ENCODE results near the gene SPAAR. TPM values are rescaled to one million over a fixed set of nuclear protein-coding genes. Genes with fewer than 3 reads are reported as not detected.

SPAAR gene
- total RNA-seq, 1 donor from 2014 or later: 0.56 TPM

- TF ChIP-seq CTCF (IDR thresholded peaks at IDR 0.05): no peak
- H3K9me3 Mint-ChIP-seq (ENCODE audit: unreplicated experiment): peaks cover 8% of the 10 kb centered on the region
- peak overlapping the region; percentile 26 for H3K4me3 Mint-ChIP-seq (ENCODE audit: unreplicated experiment)
- H3K36me3 Mint-ChIP-seq (ENCODE audit: unreplicated experiment): no peaks in the 10 kb centered on the region
- H3K27me3 Mint-ChIP-seq (ENCODE audit: unreplicated experiment): no peaks in the 10 kb centered on the region
- peak overlapping the region; percentile 89 for H3K27ac Mint-ChIP-seq (ENCODE audit: unreplicated experiment)
- peaks cover 54% of the 10 kb centered on the region for H3K4me1 Mint-ChIP-seq (ENCODE audit: unreplicated experiment)
- no peak for DNase-seq (ENCODE audit: extremely low spot score, unreplicated experiment)
Measured at GRCh38 chr9:35935755-35936509, 26.6 kb downstream of the SPAAR start.

GRCh38 chr9:35937227-35937626 is 27.9 kb downstream of the SPAAR start:
- DNase-seq (ENCODE audit: extremely low spot score, unreplicated experiment): no peak
- TF ChIP-seq CTCF (IDR thresholded peaks at IDR 0.05): no peak
- Mint-ChIP-seq H3K4me3 (ENCODE audit: unreplicated experiment) (no peak overlapping the region), H3K9me3 (ENCODE audit: unreplicated experiment) (peaks cover 8% of the 10 kb centered on the region), H3K27me3 (ENCODE audit: unreplicated experiment) (no peaks in the 10 kb centered on the region), H3K27ac (ENCODE audit: unreplicated experiment) (peak overlapping the region; percentile 89), H3K36me3 (ENCODE audit: unreplicated experiment) (no peaks in the 10 kb centered on the region), H3K4me1 (ENCODE audit: unreplicated experiment) (peaks cover 54% of the 10 kb centered on the region)

GRCh38 chr9:35938474-35939356 is 29.4 kb downstream of the SPAAR start:
- DNase-seq (ENCODE audit: extremely low spot score, unreplicated experiment): no peak
- H3K4me1 Mint-ChIP-seq (ENCODE audit: unreplicated experiment): peaks cover 48% of the 10 kb centered on the region
- H3K9me3 Mint-ChIP-seq (ENCODE audit: unreplicated experiment): peaks cover 8% of the 10 kb centered on the region
- H3K4me3 Mint-ChIP-seq (ENCODE audit: unreplicated experiment): no peak overlapping the region
- TF ChIP-seq CTCF (IDR thresholded peaks at IDR 0.05): no peak
- H3K27me3 Mint-ChIP-seq (ENCODE audit: unreplicated experiment): no peaks in the 10 kb centered on the region
- H3K36me3 Mint-ChIP-seq (ENCODE audit: unreplicated experiment): no peaks in the 10 kb centered on the region
- H3K27ac Mint-ChIP-seq (ENCODE audit: unreplicated experiment): no peak overlapping the region

- peaks cover 8% of the 10 kb centered on the region for H3K9me3 Mint-ChIP-seq (ENCODE audit: unreplicated experiment)
- no peak overlapping the region for H3K27ac Mint-ChIP-seq (ENCODE audit: unreplicated experiment)
- peaks cover 46% of the 10 kb centered on the region for H3K4me1 Mint-ChIP-seq (ENCODE audit: unreplicated experiment)
- H3K27me3 Mint-ChIP-seq (ENCODE audit: unreplicated experiment): no peaks in the 10 kb centered on the region
- no peak for DNase-seq (ENCODE audit: extremely low spot score, unreplicated experiment)
- TF ChIP-seq CTCF (IDR thresholded peaks at IDR 0.05): no peak
- no peak overlapping the region for H3K4me3 Mint-ChIP-seq (ENCODE audit: unreplicated experiment)
- H3K36me3 Mint-ChIP-seq (ENCODE audit: unreplicated experiment): no peaks in the 10 kb centered on the region
Measured at GRCh38 chr9:35939679-35940250, 30.5 kb downstream of the SPAAR start.

Measured in osteocyte (in vitro differentiated cells).